ENCODE results near the gene FUCA1.

- TF ChIP-seq, protein P1, sequence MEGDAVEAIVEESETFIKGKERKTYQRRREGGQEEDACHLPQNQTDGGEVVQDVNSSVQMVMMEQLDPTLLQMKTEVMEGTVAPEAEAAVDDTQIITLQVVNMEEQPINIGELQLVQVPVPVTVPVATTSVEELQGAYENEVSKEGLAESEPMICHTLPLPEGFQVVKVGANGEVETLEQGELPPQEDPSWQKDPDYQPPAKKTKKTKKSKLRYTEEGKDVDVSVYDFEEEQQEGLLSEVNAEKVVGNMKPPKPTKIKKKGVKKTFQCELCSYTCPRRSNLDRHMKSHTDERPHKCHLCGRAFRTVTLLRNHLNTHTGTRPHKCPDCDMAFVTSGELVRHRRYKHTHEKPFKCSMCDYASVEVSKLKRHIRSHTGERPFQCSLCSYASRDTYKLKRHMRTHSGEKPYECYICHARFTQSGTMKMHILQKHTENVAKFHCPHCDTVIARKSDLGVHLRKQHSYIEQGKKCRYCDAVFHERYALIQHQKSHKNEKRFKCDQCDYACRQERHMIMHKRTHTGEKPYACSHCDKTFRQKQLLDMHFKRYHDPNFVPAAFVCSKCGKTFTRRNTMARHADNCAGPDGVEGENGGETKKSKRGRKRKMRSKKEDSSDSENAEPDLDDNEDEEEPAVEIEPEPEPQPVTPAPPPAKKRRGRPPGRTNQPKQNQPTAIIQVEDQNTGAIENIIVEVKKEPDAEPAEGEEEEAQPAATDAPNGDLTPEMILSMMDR (conservative IDR thresholded peaks at IDR 0.05; ENCODE audit: low read length) = no peak
- no peak for TF ChIP-seq EZH2phosphoT487 (IDR thresholded peaks at IDR 0.05; ENCODE audit: borderline replicate concordance)
Observed at GRCh38 chr1:23889074-23889473, 21.0 kb upstream of the FUCA1 start.

Measured in Loucy (cell line).